H1 (cell line): ENCODE results near the gene VPS18. TPM values are rescaled to one million over a fixed set of nuclear protein-coding genes. Genes with fewer than 3 reads are reported as not detected.

Source experiments
- CTCF ChIA-PET: fragments of 300-600 bp; sonication (Branson Sonifier 250); formaldehyde crosslinking; loops from one replicate; lab custom pipeline; 2021; ENCODE audit not compliant: partially characterized antibody; lab: Charles Lee
- POLR2A ChIA-PET: fragments of 300-600 bp; sonication (Branson Sonifier 250); formaldehyde crosslinking; loops from one replicate; lab custom pipeline; 2021; ENCODE audit warnings: inconsistent platforms; ENCODE audit not compliant: partially characterized antibody; lab: Charles Lee
- DNase-seq, 2 experiments: peaks; one replicate each; pipeline versions ENCODE4 v3.0.0 to v3.0.0-alpha.2; 2010 to 2022; ENCODE audit warnings: low spot score in 2 of 2, low read depth in 1 of 2, mixed read lengths in 1 of 2
- FAIRE-seq: peaks from 2 replicates; lab custom pipeline; 2011; peaks lifted over from hg19 to GRCh38; lab: Jason Lieb, UNC
- H2AFZ ChIP-seq: 2 replicates; pipeline ENCODE4 v1.8.1; 2012; ENCODE audit warnings: low read length, inconsistent platforms
- H2AK5ac ChIP-seq: 2 replicates; pipeline ENCODE4 v1.6.1; 2013; ENCODE audit warnings: low read depth, low read length
- H2BK120ac ChIP-seq: replicated peaks from 2 replicates; pipeline ENCODE3; 2013; ENCODE audit warnings: low read depth, low read length, inconsistent platforms
- H2BK12ac ChIP-seq: 2 replicates; pipeline ENCODE4 v1.6.1; 2013; ENCODE audit warnings: low read depth, low read length
- H2BK15ac ChIP-seq: 2 replicates; pipeline ENCODE4 v1.6.1; 2013; ENCODE audit warnings: low read length
- H2BK20ac ChIP-seq: 2 replicates; pipeline ENCODE4 v1.6.1; 2013; ENCODE audit warnings: low read length
- H2BK5ac ChIP-seq: 2 replicates; pipeline ENCODE4 v1.6.1; 2013; ENCODE audit warnings: low read depth, low read length
- H3K14ac ChIP-seq: 2 replicates; pipeline ENCODE4 v1.6.1; 2013; ENCODE audit warnings: inconsistent platforms; ENCODE audit not compliant: insufficient read length
- H3K18ac ChIP-seq: 2 replicates; pipeline ENCODE4 v1.6.1; 2013; ENCODE audit warnings: low read length; ENCODE audit errors: extremely low read depth
- H3K23ac ChIP-seq: 2 replicates; pipeline ENCODE4 v1.6.1; 2013; ENCODE audit warnings: inconsistent platforms; ENCODE audit not compliant: insufficient read length
- H3K23me2 ChIP-seq: 2 replicates; pipeline ENCODE4 v1.6.1; 2013; ENCODE audit warnings: low read depth, low read length
- H3K27ac ChIP-seq: 2 replicates; pipeline ENCODE4 v1.6.1; 2011; ENCODE audit warnings: low read depth, low read length, inconsistent platforms
- H3K27me3 ChIP-seq, 4 experiments: replicated peaks in 1 of 4; 1 replicate in 1 of 4; 2 replicates in 3 of 4; pipeline versions ENCODE4 v1.6.1 to v1.8.1; 2011 to 2013; ENCODE audit warnings: low read length in 3 of 4, mild to moderate bottlenecking in 3 of 4, inconsistent platforms in 2 of 4, mixed read lengths in 2 of 4, moderate library complexity in 1 of 4; ENCODE audit not compliant: control insufficient read depth in 3 of 4, insufficient read depth in 3 of 4; ENCODE audit errors: extremely low read depth in 1 of 4
- H3K36me3 ChIP-seq, 4 experiments: 2 replicates each; pipeline versions ENCODE4 v1.6.1 to v1.8.1; 2011 to 2013; ENCODE audit warnings: mild to moderate bottlenecking in 4 of 4, low read length in 3 of 4, moderate library complexity in 2 of 4, control low read depth in 1 of 4, inconsistent platforms in 1 of 4; ENCODE audit not compliant: insufficient read depth in 4 of 4, control insufficient read depth in 2 of 4
- H3K4ac ChIP-seq: replicated peaks from 2 replicates; pipeline ENCODE3; 2013; ENCODE audit warnings: low read length, low read depth, mixed read lengths, inconsistent platforms; ENCODE audit not compliant: insufficient read length
- H3K4me1 ChIP-seq, 4 experiments: replicated peaks in 1 of 4; 1 replicate in 1 of 4; 2 replicates in 3 of 4; pipeline versions ENCODE4 v1.6.1 to v1.8.1; 2011 to 2013; ENCODE audit warnings: low read length in 3 of 4, inconsistent platforms in 2 of 4, mixed read lengths in 1 of 4; ENCODE audit not compliant: insufficient read depth in 4 of 4, control insufficient read depth in 3 of 4
- H3K4me2 ChIP-seq, 2 experiments: 2 replicates each; pipeline versions ENCODE4 v1.6.1 to v1.8.1; 2011 to 2013; ENCODE audit warnings: low read depth in 2 of 2, low read length in 2 of 2, control low read depth in 1 of 2, inconsistent platforms in 1 of 2, mild to moderate bottlenecking in 1 of 2; ENCODE audit not compliant: insufficient read depth in 1 of 2
- H3K4me3 ChIP-seq, 4 experiments: fragments of 200-600, 300-600 bp in 1 of 4; sonication (generic), shearing (Covaris generic), sonication (Bioruptor Twin) in 1 of 4; 2 replicates each; pipeline versions ENCODE4 v1.5.1 to v1.8.1; 2011 to 2016; ENCODE audit warnings: low read length in 4 of 4, low read depth in 3 of 4, control low read depth in 2 of 4, inconsistent platforms in 2 of 4, mild to moderate bottlenecking in 2 of 4, mixed read lengths in 1 of 4, moderate library complexity in 1 of 4; ENCODE audit not compliant: insufficient read depth in 2 of 4; ENCODE audit errors: extremely low read depth in 1 of 4
- H3K56ac ChIP-seq: replicated peaks from 2 replicates; pipeline ENCODE3; 2013; ENCODE audit warnings: low read depth, mild to moderate bottlenecking, mixed read lengths, low read length, inconsistent platforms; ENCODE audit not compliant: insufficient read length
- H3K79me1 ChIP-seq: 2 replicates; pipeline ENCODE4 v1.6.1; 2013; ENCODE audit warnings: low read depth, low read length, control low read depth
- H3K79me2 ChIP-seq, 2 experiments: 2 replicates each; pipeline versions ENCODE4 v1.6.1 to v1.8.1; 2012 to 2013; ENCODE audit warnings: low read length in 2 of 2, mild to moderate bottlenecking in 2 of 2, inconsistent platforms in 1 of 2; ENCODE audit not compliant: insufficient read depth in 2 of 2, control insufficient read depth in 1 of 2
- H3K9ac ChIP-seq, 4 experiments: replicated peaks in 1 of 4; 1 replicate in 1 of 4; 2 replicates in 3 of 4; pipeline versions ENCODE4 v1.6.1 to v1.8.1; 2011 to 2013; ENCODE audit warnings: low read depth in 3 of 4, low read length in 3 of 4, control low read depth in 2 of 4, mild to moderate bottlenecking in 2 of 4, moderate library complexity in 2 of 4, inconsistent platforms in 1 of 4; ENCODE audit errors: extremely low read depth in 1 of 4
- H3K9me3 ChIP-seq, 2 experiments: 2 replicates each; pipeline versions ENCODE4 v1.6.1 to v1.8.1; 2012 to 2013; ENCODE audit warnings: mild to moderate bottlenecking in 2 of 2, moderate library complexity in 2 of 2, control low read depth in 1 of 2, inconsistent platforms in 1 of 2, low read depth in 1 of 2, low read length in 1 of 2, mixed read lengths in 1 of 2; ENCODE audit not compliant: insufficient read depth in 2 of 2
- H4K20me1 ChIP-seq, 2 experiments: replicated peaks in 1 of 2; 2 replicates each; pipeline versions ENCODE3 to v1.8.1; 2011 to 2013; ENCODE audit warnings: inconsistent platforms in 2 of 2, low read length in 2 of 2, mild to moderate bottlenecking in 1 of 2; ENCODE audit not compliant: insufficient read depth in 2 of 2, control insufficient read depth in 1 of 2
- H4K5ac ChIP-seq: 2 replicates; pipeline ENCODE4 v1.6.1; 2013; ENCODE audit warnings: low read length, low read depth, mixed read lengths, inconsistent platforms; ENCODE audit not compliant: insufficient read length
- H4K8ac ChIP-seq: 2 replicates; pipeline ENCODE4 v1.8.0; 2013; ENCODE audit warnings: mild to moderate bottlenecking, moderate library complexity, low read length, inconsistent platforms; ENCODE audit not compliant: insufficient read depth; ENCODE audit errors: extremely low read depth
- H4K91ac ChIP-seq: replicated peaks from 2 replicates; pipeline ENCODE3; 2013; ENCODE audit warnings: low read length, mixed read lengths, inconsistent platforms; ENCODE audit not compliant: insufficient read length
- CHD1 ChIP-seq: IDR thresholded peaks from 2 replicates; pipeline ENCODE4 v1.6.1; 2012; ENCODE audit warnings: low read depth, low read length, improper control_type of control experiment
- CREB1 ChIP-seq: IDR thresholded peaks from 2 replicates; pipeline ENCODE4 v1.6.1; 2012; ENCODE audit warnings: inconsistent platforms
- EP300 ChIP-seq, 2 experiments: IDR thresholded peaks; 1 replicate in 1 of 2; 2 replicates in 1 of 2; pipeline ENCODE4 v1.6.1; 2011 to 2012; ENCODE audit warnings: low read depth in 2 of 2, low read length in 2 of 2, mild to moderate bottlenecking in 2 of 2, borderline replicate concordance in 1 of 2, inconsistent platforms in 1 of 2, moderate library complexity in 1 of 2
- GTF2F1 ChIP-seq: IDR thresholded peaks from 2 replicates; pipeline ENCODE4 v1.6.1; 2012; ENCODE audit warnings: low read depth, low read length, improper control_type of control experiment, borderline replicate concordance
- JUND ChIP-seq: IDR thresholded peaks from 2 replicates; pipeline ENCODE4 v1.6.1; 2011; ENCODE audit warnings: mild to moderate bottlenecking, improper control_type of control experiment, low read length
- KDM1A ChIP-seq: fragments of 200-600, 300-600 bp; sonication (generic); IDR thresholded peaks from 2 replicates; pipeline ENCODE4 v1.7.1; 2016; ENCODE audit warnings: mild to moderate bottlenecking, low read length, borderline replicate concordance
- KDM5A ChIP-seq: fragments of 200-600 bp; IDR thresholded peaks from 2 replicates; pipeline ENCODE4 v1.7.1; 2012; ENCODE audit warnings: mild to moderate bottlenecking, low read length, inconsistent platforms, mixed read lengths
- POLR2AphosphoS5 ChIP-seq: IDR thresholded peaks from 2 replicates; pipeline ENCODE4 v1.6.1; 2011; ENCODE audit warnings: low read depth, low read length
- RFX5 ChIP-seq: IDR thresholded peaks from 2 replicates; pipeline ENCODE4 v1.6.1; 2011; ENCODE audit warnings: low read depth, low read length, improper control_type of control experiment, borderline replicate concordance
- SAP30 ChIP-seq: fragments of 300-600 bp; sonication (generic); IDR thresholded peaks from 2 replicates; pipeline ENCODE4 v1.7.1; 2012; ENCODE audit warnings: low read length, moderate library complexity, mild to moderate bottlenecking, inconsistent platforms; ENCODE audit not compliant: insufficient read depth, insufficient replicate concordance
- SIRT6 ChIP-seq: IDR thresholded peaks from one replicate; pipeline ENCODE4 v1.7.1; 2012; ENCODE audit warnings: low read length, inconsistent platforms
- SIX5 ChIP-seq: IDR thresholded peaks from 2 replicates; pipeline ENCODE4 v1.6.1; 2011; ENCODE audit warnings: mild to moderate bottlenecking, low read depth, low read length
- SUZ12 ChIP-seq: fragments of 200-600 bp; sonication (generic); IDR thresholded peaks from 2 replicates; pipeline ENCODE4 v1.6.1; 2012; ENCODE audit warnings: mild to moderate bottlenecking, inconsistent platforms, low read length, moderate library complexity, mixed read lengths
- TAF7 ChIP-seq: optimal IDR thresholded peaks from 2 replicates; pipeline ENCODE3; 2011; ENCODE audit warnings: low read depth, mild to moderate bottlenecking, inconsistent platforms, low read length, moderate library complexity, borderline replicate concordance
- TCF12 ChIP-seq: IDR thresholded peaks from 2 replicates; pipeline ENCODE4 v1.6.1; 2011; ENCODE audit warnings: low read depth, mild to moderate bottlenecking, low read length
- WGBS, 2 experiments: shearing (Covaris generic) in 1 of 2; methylation state at CpG; one replicate each; pipeline versions ENCODE4 v1.1.6 to v1.1.7; 2013 to 2015; ENCODE audit warnings: low lambda C conversion rate in 2 of 2, mixed read lengths in 2 of 2, inconsistent platforms in 1 of 2, low coverage in 1 of 2, missing lambda C conversion rate in 1 of 2; ENCODE audit not compliant: insufficient replicate concordance in 2 of 2, insufficient coverage in 1 of 2, insufficient read length in 1 of 2; ENCODE audit errors: extremely low coverage in 1 of 2, missing lambda C conversion rate in 1 of 2; 5-methylcytosine and 5-hydroxymethylcytosine counted together
- polyA plus RNA-seq, 7 experiments: library from polyadenylated mRNA; depleted of rRNA in 3 of 7; stranded (reverse) in 5 of 7; unstranded in 2 of 7; fragments of >200 nt in 5 of 7; fragments of 200-250 nt in 2 of 7; gene quantifications; 1 replicate in 5 of 7; 2 replicates in 1 of 7; 4 replicates in 1 of 7; pipeline versions ENCODE4 v1.2.1 to v1.2.3, GENCODE V29; 2011 to 2013; ENCODE audit warnings: missing spikeins in 2 of 7, mixed read lengths in 2 of 7
- total RNA-seq: library from RNA; stranded (reverse); fragmentation: NEBNext Ultra II Directional; extraction: Animal tissue kit (Norgen Biotek cat#: 25700); gene quantifications from 2 replicates; pipeline ENCODE4 v1.2.1, GENCODE V29; 2021

Gene VPS18
- total and polyA plus RNA-seq, 2 of the 8 experiments (the other 6 are each of a cell fraction or from before 2014, with no cell fraction given): 28.9 to 32.7 TPM

GRCh38 chr15:40856746-40857145 lies 37.5 kb upstream of the VPS18 start:
- Histone ChIP-seq H3K27ac (no peak overlapping the region), H2BK20ac (no peak overlapping the region), H3K79me1 (peaks cover 3% of the 10 kb centered on the region; the same call in 1 of the 2 replicates), H2BK120ac (no peak overlapping the region), H2AK5ac (no peak overlapping the region), H3K18ac (no peak overlapping the region), H3K4me1 (peaks cover 0 to 3% (median 0%) of the 10 kb centered on the region in 4 experiments; a peak in 1 of 7 replicates), H3K36me3 (peaks cover 17 to 41% (median 36%) of the 10 kb centered on the region in 4 experiments; a peak in 7 of 8 replicates), H3K9ac (no peak overlapping the region), H3K4me2 (no peak overlapping the region), H4K91ac (no peak overlapping the region), H3K4ac (no peak overlapping the region), H2BK12ac (no peak overlapping the region), H2BK5ac (no peak overlapping the region), H4K8ac (no peak overlapping the region), H3K79me2 (no peaks in the 10 kb centered on the region), H3K56ac (no peak overlapping the region), H2BK15ac (no peak overlapping the region), H3K9me3 (no peaks in the 10 kb centered on the region), H2AFZ (no peak overlapping the region), H3K23ac (no peak overlapping the region), H4K20me1 (peaks cover 2 to 3% of the 10 kb centered on the region in 2 experiments), H3K23me2 (no peaks in the 10 kb centered on the region), H3K4me3 (no peak overlapping the region), H4K5ac (no peak overlapping the region), H3K14ac (no peak overlapping the region), H3K27me3 (no peaks in the 10 kb centered on the region)
- no peak for FAIRE-seq
- ChIA-PET POLR2A (interaction anchor here (0.5 to 5.6 kb wide), 10 partner anchors 10 to 154 kb away, joined by 3 to 49 read pairs (median 9); partner anchors contain the start of genes CHAC1, SPINT1 and VPS18), CTCF (interaction anchor here (0.7 to 8.6 kb wide), 23 partner anchors 12 to 520 kb away, joined by 3 to 208 read pairs (median 8); partner anchors contain the start of genes C15orf62, DNAJC17, GCHFR and PPP1R14D)
- DNase-seq: no peak
- 85% methylated on average over 8 of the region's 8 CpGs; no CpG with 5 or more reads in 1 of the 2 experiments for WGBS, 2 experiments
- TF ChIP-seq SUZ12 (no peak), GTF2F1 (no peak), KDM1A (no peak), RFX5 (no peak), TAF7 (no peak), KDM5A (no peak), POLR2AphosphoS5 (no peak), TCF12 (no peak), JUND (no peak), SIRT6 (no peak), EP300 (IDR thresholded peaks at IDR 0.05; ENCODE audit: borderline replicate concordance in 1 of 2, low read depth in 2 of 2, low read length in 2 of 2) (no peak), SIX5 (no peak), SAP30 (no peak), CREB1 (no peak), CHD1 (no peak)
